Retina (tissue), 1 donor: Measurements from ENCODE around the gene PNLDC1.

ENCODE experiments used
- DNase-seq: peaks from one replicate; pipeline ENCODE4 v3.0.0-alpha.2; 2016

The PNLDC1 gene

GRCh38 chr6:159852877-159853276 is 52.8 kb downstream of the PNLDC1 start:
- no peak for DNase-seq

GRCh38 chr6:159853754-159854153 is 53.7 kb downstream of the PNLDC1 start:
- no peak for DNase-seq

GRCh38 chr6:159854959-159855358 is 54.9 kb downstream of the PNLDC1 start:
- no peak for DNase-seq

- no peak for DNase-seq
Measured at GRCh38 chr6:159858259-159858658, 58.2 kb downstream of the PNLDC1 start.

- no peak for DNase-seq
Measured at GRCh38 chr6:159860482-159860881, 60.4 kb downstream of the PNLDC1 start.

GRCh38 chr6:159862103-159862502 is 62.0 kb downstream of the PNLDC1 start:
- DNase-seq = no peak

GRCh38 chr6:159863341-159863740 is 63.3 kb downstream of the PNLDC1 start:
- DNase-seq = peak; percentile 67

GRCh38 chr6:159865226-159865920 is 65.3 kb downstream of the PNLDC1 start:
- no peak for DNase-seq

- DNase-seq = no peak
Measured at GRCh38 chr6:159866286-159867247, 66.5 kb downstream of the PNLDC1 start.
